RWPE1 (cell line): Measurements from ENCODE around the gene GIMAP7.
"Not testable (repeated sequence)": the region's sequence is repeated elsewhere in the genome, so short reads cannot be mapped to it uniquely, and the experiment has no call there.

Experiments
- CTCF ChIA-PET: fragments of 350-600 bp; sonication (Branson Sonifier 250); formaldehyde crosslinking; extraction: SDS; loops from one replicate; lab custom pipeline; 2021; lab: Yijun Ruan, JAX
- POLR2A ChIA-PET: fragments of 400-600 bp; formaldehyde crosslinking; extraction: SDS; loops from one replicate; lab custom pipeline; 2020; ENCODE audit warnings: antibody characterized with exemption; ENCODE audit not compliant: low non-redundant PET; lab: Yijun Ruan, JAX
- DNase-seq: peaks from one replicate; pipeline ENCODE4 v3.0.0; 2012; ENCODE audit warnings: low spot score
- H3K27ac ChIP-seq: fragments of 450-650 bp; 2 replicates; pipeline ENCODE4 v1.5.1; 2017
- CTCF ChIP-seq: fragments of 450-650 bp; conservative IDR thresholded peaks from 2 replicates; pipeline ENCODE4 v1.5.1; 2017; ENCODE audit warnings: low read depth, mild to moderate bottlenecking

Gene GIMAP7

GRCh38 chr7:150487625-150488024, 27.0 kb upstream of the GIMAP7 start:
- ChIA-PET POLR2A (interaction anchor here (0.6 kb wide), 1 partner anchor 1492 kb away, joined by 3 read pairs; no protein-coding TSS in a partner anchor), CTCF (no interaction called here)
- no peak for TF ChIP-seq CTCF
- DNase-seq: no peak
- H3K27ac ChIP-seq: no peak overlapping the region

GRCh38 chr7:150489782-150490181, 24.9 kb upstream of the GIMAP7 start:
- no peak overlapping the region for H3K27ac ChIP-seq
- no peak for TF ChIP-seq CTCF
- POLR2A ChIA-PET: no interaction called here
- DNase-seq: no peak
- CTCF ChIA-PET: no interaction called here

- CTCF ChIA-PET, POLR2A ChIA-PET, DNase-seq, H3K27ac ChIP-seq: not testable (repeated sequence)
Measured at GRCh38 chr7:150493442-150493841, 21.2 kb upstream of the GIMAP7 start.

- H3K27ac ChIP-seq: no peak overlapping the region
- no peak for TF ChIP-seq CTCF
- ChIA-PET POLR2A (no interaction called here), CTCF (interaction anchor here (0.6 kb wide), 1 partner anchor 53 kb away, joined by 4 read pairs; no protein-coding TSS in a partner anchor)
- DNase-seq: no peak
Measured at GRCh38 chr7:150502519-150502918, 12.2 kb upstream of the GIMAP7 start.

- ChIA-PET POLR2A (no interaction called here), CTCF (no interaction called here)
- DNase-seq: no peak
- TF ChIP-seq CTCF: no peak
- H3K27ac ChIP-seq: no peak overlapping the region
Measured at GRCh38 chr7:150503155-150503554, 11.5 kb upstream of the GIMAP7 start.

- no peak for DNase-seq
- no peak overlapping the region for H3K27ac ChIP-seq
- TF ChIP-seq CTCF: no peak
- ChIA-PET CTCF (interaction anchor here (0.6 kb wide), 1 partner anchor 812 kb away, joined by 3 read pairs; no protein-coding TSS in a partner anchor), POLR2A (no interaction called here)
Measured at GRCh38 chr7:150503581-150503980, 11.1 kb upstream of the GIMAP7 start.

GRCh38 chr7:150507947-150508602, 6.6 kb upstream of the GIMAP7 start:
- ChIA-PET CTCF (no interaction called here), POLR2A (no interaction called here)
- TF ChIP-seq CTCF: no peak
- no peak for DNase-seq
- no peak overlapping the region for H3K27ac ChIP-seq
